ES-I3 (cell line): Measurements from ENCODE around the gene PKD2.
"Not testable (repeated sequence)": the region's sequence is repeated elsewhere in the genome, so short reads cannot be mapped to it uniquely, and the experiment has no call there.

Experiments used
- H3K36me3 ChIP-seq: 2 replicates; pipeline ENCODE4 v1.6.1; 2013; ENCODE audit warnings: mild to moderate bottlenecking, low read length, control low read depth, moderate library complexity; ENCODE audit not compliant: insufficient read depth
- H3K4me1 ChIP-seq: 2 replicates; pipeline ENCODE4 v1.6.1; 2013; ENCODE audit warnings: mild to moderate bottlenecking, control low read depth, low read length; ENCODE audit not compliant: insufficient read depth
- H3K9ac ChIP-seq: 2 replicates; pipeline ENCODE4 v1.6.1; 2013; ENCODE audit warnings: low read depth, mild to moderate bottlenecking, low read length, moderate library complexity
- H3K9me3 ChIP-seq: 2 replicates; pipeline ENCODE4 v1.6.1; 2013; ENCODE audit warnings: mild to moderate bottlenecking, low read length, moderate library complexity; ENCODE audit not compliant: control insufficient read depth, insufficient read depth

The PKD2 gene

GRCh38 chr4:88112856-88113255 lies 105.4 kb downstream of the PKD2 start:
- Histone ChIP-seq H3K9ac (no peak overlapping the region), H3K4me1 (no peaks in the 10 kb centered on the region), H3K36me3 (no peaks in the 10 kb centered on the region), H3K9me3 (no peaks in the 10 kb centered on the region)

- peaks cover 10% of the 10 kb centered on the region; the same call in 1 of the 2 replicates for H3K9me3 ChIP-seq
- no peak overlapping the region for H3K9ac ChIP-seq
- H3K36me3 ChIP-seq: no peaks in the 10 kb centered on the region; the same call in 1 of the 2 replicates
- H3K4me1 ChIP-seq: no peaks in the 10 kb centered on the region
These were observed 108.2 kb downstream of the PKD2 start for GRCh38 chr4:88115587-88115986.

GRCh38 chr4:88119943-88120342 lies 112.5 kb downstream of the PKD2 start:
- Histone ChIP-seq H3K9ac (no peak overlapping the region), H3K4me1 (no peaks in the 10 kb centered on the region), H3K9me3 (peaks cover 22% of the 10 kb centered on the region; the same call in 1 of the 2 replicates), H3K36me3 (no peaks in the 10 kb centered on the region; the same call in 1 of the 2 replicates)

DNA sequence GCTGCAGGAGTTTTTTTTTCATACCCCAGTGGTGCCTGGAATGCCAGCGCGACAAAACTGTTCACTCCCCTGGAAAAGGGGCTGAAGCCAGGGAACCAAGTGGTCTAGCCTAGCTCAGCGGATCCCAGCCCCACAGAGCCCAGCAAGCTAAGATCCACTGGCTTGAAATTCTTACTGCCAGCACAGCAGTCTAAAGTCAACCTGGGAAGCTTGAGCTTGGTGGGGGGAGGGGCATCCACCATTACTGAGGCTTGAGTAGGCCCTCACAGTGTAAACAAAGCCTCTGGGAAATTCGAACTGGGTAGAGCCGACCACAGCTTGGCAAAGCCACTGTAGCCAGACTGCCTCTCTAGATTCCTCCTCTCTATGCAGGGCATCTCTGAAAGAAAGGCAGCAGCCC lies 114.8 kb downstream of the PKD2 start:
- not testable (repeated sequence) for H3K4me1 ChIP-seq, H3K36me3 ChIP-seq, H3K9ac ChIP-seq
- H3K9me3 ChIP-seq: peaks cover 22% of the 10 kb centered on the region; the same call in 1 of the 2 replicates
